Retina (tissue), 1 donor: ENCODE results near the gene RFX5.
"Not testable (repeated sequence)": the region's sequence is repeated elsewhere in the genome, so short reads cannot be mapped to it uniquely, and the experiment has no call there.

Experiments used
- DNase-seq: peaks from one replicate; pipeline ENCODE4 v3.0.0-alpha.2; 2016

Gene RFX5

GRCh38 chr1:151346769-151347522, at the start of gene RFX5:
RFX5 (minus strand) TSS chr1:151347252; CDS start chr1:151346320, 932 bp downstream.
- DNase-seq = peak; percentile 97

- not testable (repeated sequence) for DNase-seq
Observed at GRCh38 chr1:151396265-151396664, 49.2 kb upstream of the RFX5 start.

- no peak for DNase-seq
Observed at GRCh38 chr1:151393583-151393982, 46.5 kb upstream of the RFX5 start.

GRCh38 chr1:151391079-151391563, 44.1 kb upstream of the RFX5 start:
- DNase-seq = no peak

- DNase-seq = not testable (repeated sequence)
Observed at GRCh38 chr1:151390221-151391078, 43.4 kb upstream of the RFX5 start.

GRCh38 chr1:151386002-151386401, 39.0 kb upstream of the RFX5 start:
- DNase-seq = no peak

GRCh38 chr1:151384584-151384983, 37.5 kb upstream of the RFX5 start:
- no peak for DNase-seq

- DNase-seq = no peak
Observed at GRCh38 chr1:151377150-151377884, 30.3 kb upstream of the RFX5 start.

GRCh38 chr1:151373196-151373595, 26.1 kb upstream of the RFX5 start:
- DNase-seq = no peak

GRCh38 chr1:151372058-151372934, 25.2 kb upstream of the RFX5 start, which contains the start of gene SELENBP1:
SELENBP1 (minus strand) TSS chr1:151372705; CDS start chr1:151372641, 64 bp downstream.
- DNase-seq = peak; percentile 69

- DNase-seq = peak; percentile 19
Observed at GRCh38 chr1:151371370-151372057, 24.5 kb upstream of the RFX5 start.

GRCh38 chr1:151370211-151370911, 23.3 kb upstream of the RFX5 start:
- no peak for DNase-seq

GRCh38 chr1:151369621-151370048, 22.6 kb upstream of the RFX5 start:
- no peak for DNase-seq

- no peak for DNase-seq
Observed at GRCh38 chr1:151369302-151369610, 22.2 kb upstream of the RFX5 start.

GRCh38 chr1:151368393-151369301, 21.6 kb upstream of the RFX5 start:
- no peak for DNase-seq

- no peak for DNase-seq
Observed at GRCh38 chr1:151367658-151368392, 20.8 kb upstream of the RFX5 start.

GRCh38 chr1:151364996-151365395, 17.9 kb upstream of the RFX5 start:
- no peak for DNase-seq

GRCh38 chr1:151362308-151363155, 15.5 kb upstream of the RFX5 start:
- no peak for DNase-seq
